CD4-positive, alpha-beta T cell treated with Interleukin-21 for 1 hour (primary cell): Measurements from ENCODE around the gene SDF2L1.
"Not testable (repeated sequence)": the region's sequence is repeated elsewhere in the genome, so short reads cannot be mapped to it uniquely, and the experiment has no call there.

Experiments used
- DNase-seq: peaks from one replicate; pipeline ENCODE4 v3.0.0-alpha.2; 2020

SDF2L1 gene

GRCh38 chr22:21637450-21637849 is 4.7 kb upstream of the SDF2L1 start:
- not testable (repeated sequence) for DNase-seq

GRCh38 chr22:21639359-21639758 is 2.7 kb upstream of the SDF2L1 start:
- DNase-seq = no peak

- no peak for DNase-seq
Measured at GRCh38 chr22:21640810-21641209, 1.3 kb upstream of the SDF2L1 start.

- DNase-seq = no peak
Measured at GRCh38 chr22:21641417-21641788, 699 bp upstream of the SDF2L1 start.

- peak; percentile 65 for DNase-seq
Measured at GRCh38 chr22:21642584-21643448, 714 bp downstream of the SDF2L1 start.

- no peak for DNase-seq
Measured at GRCh38 chr22:21643533-21644357, 1.6 kb downstream of the SDF2L1 start.

GRCh38 chr22:21645513-21645912 is 3.4 kb downstream of the SDF2L1 start:
- not testable (repeated sequence) for DNase-seq

GRCh38 chr22:21646608-21647590 is 4.8 kb downstream of the SDF2L1 start:
- DNase-seq = peak; percentile 86

GRCh38 chr22:21650280-21650679 is 8.2 kb downstream of the SDF2L1 start:
- DNase-seq = no peak

- no peak for DNase-seq
Measured at GRCh38 chr22:21650823-21651520, 8.9 kb downstream of the SDF2L1 start.

- DNase-seq = no peak
Measured at GRCh38 chr22:21651521-21652009, 9.5 kb downstream of the SDF2L1 start.

GRCh38 chr22:21652010-21652546 is 10.0 kb downstream of the SDF2L1 start:
- peak; percentile 81 for DNase-seq

GRCh38 chr22:21652547-21653545 is 10.7 kb downstream of the SDF2L1 start:
- DNase-seq = no peak

GRCh38 chr22:21657020-21657359 is 14.9 kb downstream of the SDF2L1 start:
- no peak for DNase-seq

- DNase-seq = peak; percentile 82
Measured at GRCh38 chr22:21657360-21658032, 15.4 kb downstream of the SDF2L1 start.

- DNase-seq = no peak
Measured at GRCh38 chr22:21659864-21660525, 17.9 kb downstream of the SDF2L1 start.

- no peak for DNase-seq
Measured at GRCh38 chr22:21660904-21661303, 18.8 kb downstream of the SDF2L1 start.

GRCh38 chr22:21661991-21662390 is 19.9 kb downstream of the SDF2L1 start:
- DNase-seq = no peak

GRCh38 chr22:21663738-21664137 is 21.6 kb downstream of the SDF2L1 start:
- DNase-seq = no peak
